HG03060 (cell line): ENCODE results near the gene PRKCA.

Source experiments
- ATAC-seq: cut with Tn5 transposase; IDR thresholded peaks from one replicate; pipeline ENCODE4 v1.9.1; 2021; ENCODE audit warnings: low read depth, moderate number of reproducible peaks; ENCODE audit not compliant: unreplicated experiment

Gene PRKCA

GRCh38 chr17:66661411-66662256 is 359.2 kb downstream of the PRKCA start:
- no peak for ATAC-seq

DNA sequence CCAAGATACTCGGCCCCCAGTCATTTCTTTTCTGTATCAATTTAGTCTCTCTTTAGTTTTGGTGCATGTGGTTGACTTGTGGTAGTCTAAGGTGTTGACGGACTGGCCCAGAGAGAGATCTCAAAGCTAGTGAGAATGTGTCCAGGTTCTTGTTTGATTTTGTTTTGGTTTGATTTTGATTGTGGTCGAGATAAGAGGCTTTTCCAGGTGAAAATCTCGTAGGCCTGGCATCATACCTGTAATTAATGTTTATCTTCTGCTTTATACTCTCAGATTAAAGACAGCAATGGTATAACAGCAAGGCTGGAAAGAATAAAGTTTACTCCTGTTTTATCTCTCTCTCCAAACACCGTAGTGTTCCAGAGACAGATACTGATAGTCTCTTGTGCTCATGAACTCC is 360.1 kb downstream of the PRKCA start:
- ATAC-seq, result no peak

GRCh38 chr17:66663041-66663606 is 360.7 kb downstream of the PRKCA start:
- no peak for ATAC-seq

- no peak for ATAC-seq
Observed at GRCh38 chr17:66664336-66664735, 361.9 kb downstream of the PRKCA start.

DNA sequence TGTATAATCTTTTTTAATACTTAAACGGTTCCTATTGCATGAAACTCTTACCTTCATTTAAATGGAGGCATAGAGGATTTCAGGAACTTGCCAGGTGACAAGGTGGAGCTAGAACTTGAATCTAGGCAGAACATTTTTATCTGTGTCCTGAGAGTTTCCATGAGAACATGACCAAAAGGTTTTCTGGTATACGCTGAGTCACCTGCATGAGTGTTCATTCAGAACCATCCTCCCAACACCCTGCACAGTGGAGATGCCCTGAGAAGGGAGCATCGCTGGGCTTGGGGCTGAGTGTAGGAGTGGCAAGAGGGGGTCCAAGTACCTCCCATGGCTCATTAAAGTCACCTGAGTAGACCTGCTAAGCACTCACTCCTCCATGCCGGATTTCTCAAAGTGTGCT is 362.8 kb downstream of the PRKCA start:
- no peak for ATAC-seq

DNA sequence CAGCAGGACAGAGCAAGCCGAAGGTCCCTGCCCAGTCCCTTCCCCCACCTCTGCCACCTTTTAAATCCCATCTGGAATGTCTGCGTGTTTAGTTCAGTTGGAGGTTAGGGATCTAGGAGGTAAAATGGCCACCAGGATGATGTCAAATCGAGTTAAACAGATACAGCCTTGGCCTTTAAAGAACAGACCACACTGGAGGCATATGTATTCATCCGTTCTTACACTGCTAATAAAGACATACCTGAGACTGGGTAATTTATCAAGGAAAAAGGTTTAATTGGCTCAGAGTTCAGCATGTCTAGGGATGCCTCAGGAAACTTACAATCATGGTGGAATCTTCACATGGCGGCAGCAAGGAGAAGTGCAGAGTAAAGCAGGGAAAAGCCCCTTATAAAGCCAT is 364.7 kb downstream of the PRKCA start:
- no peak for ATAC-seq

GRCh38 chr17:66667491-66668030 is 365.1 kb downstream of the PRKCA start:
- ATAC-seq, result no peak

DNA sequence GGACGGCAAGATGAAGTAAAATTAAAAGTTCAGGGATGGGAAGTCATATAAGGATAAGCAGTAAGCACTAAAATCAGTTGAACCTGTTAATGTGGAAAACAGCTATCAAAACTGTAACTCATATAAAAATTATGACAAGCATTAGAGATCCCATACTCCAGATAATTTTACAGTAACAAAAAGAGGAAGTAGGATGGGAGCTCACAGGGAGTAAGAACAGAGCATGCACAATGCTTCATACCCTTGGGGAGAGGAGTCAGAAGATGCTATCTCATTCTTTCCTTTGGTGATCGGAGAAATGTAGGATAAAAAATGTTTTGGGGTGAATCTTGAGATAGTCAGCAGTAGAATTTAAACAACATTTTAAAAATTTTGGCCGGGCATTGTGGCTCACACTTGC is 367.8 kb downstream of the PRKCA start:
- no peak for ATAC-seq

- no peak for ATAC-seq
Observed at GRCh38 chr17:66671156-66671555, 368.7 kb downstream of the PRKCA start.

GRCh38 chr17:66673668-66674276 is 371.4 kb downstream of the PRKCA start:
- ATAC-seq, result no peak

DNA sequence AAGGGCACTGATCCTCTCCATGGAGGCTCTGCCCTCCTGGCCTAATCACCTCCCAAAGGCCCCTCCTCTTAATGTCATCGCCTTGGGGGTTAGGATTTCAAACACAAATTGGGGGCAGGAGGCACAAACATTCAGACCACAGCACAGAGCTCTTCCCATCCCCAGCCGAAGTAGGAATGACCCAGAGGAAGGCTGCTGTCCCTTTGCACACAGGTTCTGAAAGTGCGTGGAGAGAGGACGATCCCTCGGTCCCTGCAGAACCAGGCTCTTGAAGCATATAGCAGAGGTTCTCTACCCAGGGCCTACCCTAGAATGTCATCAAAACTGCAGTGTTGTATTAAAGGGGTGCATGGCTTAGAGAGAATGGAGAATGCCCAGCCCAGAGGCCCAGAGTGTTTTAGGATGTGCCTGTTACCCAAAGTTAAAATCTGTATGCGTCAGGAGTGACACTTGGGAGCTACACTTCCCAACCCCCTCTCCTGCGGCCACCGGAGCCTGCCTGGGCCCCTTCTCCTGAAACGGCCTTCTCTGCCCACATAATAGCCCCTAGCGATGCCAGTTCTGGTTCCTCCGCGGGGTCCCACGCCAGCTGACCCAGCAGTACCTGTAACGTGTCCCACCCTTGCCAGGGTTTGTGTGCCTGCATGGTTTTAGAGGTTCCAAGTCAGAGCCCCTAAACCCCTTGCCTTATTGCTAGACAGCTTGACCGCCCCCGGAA is 373.0 kb downstream of the PRKCA start:
- no peak for ATAC-seq

DNA sequence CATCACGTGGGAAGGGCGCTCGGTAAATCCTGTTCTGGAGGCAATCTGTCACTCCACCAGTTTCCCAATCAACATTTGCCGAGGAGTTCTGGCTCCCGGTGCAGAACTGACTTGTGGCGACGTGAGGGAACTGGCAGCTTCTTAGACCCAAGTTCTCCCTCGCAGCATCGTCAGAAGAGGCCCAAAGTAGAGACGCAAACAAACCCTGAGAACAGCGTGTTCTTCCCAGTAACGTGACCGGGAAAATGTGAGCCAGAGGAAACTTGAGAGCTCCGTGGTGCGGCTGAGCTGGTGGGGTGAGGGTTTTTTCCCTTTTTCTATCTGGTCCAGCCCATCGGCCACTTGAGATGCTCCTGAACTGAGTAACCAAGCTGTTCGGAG is 373.6 kb downstream of the PRKCA start:
- ATAC-seq, result no peak

DNA sequence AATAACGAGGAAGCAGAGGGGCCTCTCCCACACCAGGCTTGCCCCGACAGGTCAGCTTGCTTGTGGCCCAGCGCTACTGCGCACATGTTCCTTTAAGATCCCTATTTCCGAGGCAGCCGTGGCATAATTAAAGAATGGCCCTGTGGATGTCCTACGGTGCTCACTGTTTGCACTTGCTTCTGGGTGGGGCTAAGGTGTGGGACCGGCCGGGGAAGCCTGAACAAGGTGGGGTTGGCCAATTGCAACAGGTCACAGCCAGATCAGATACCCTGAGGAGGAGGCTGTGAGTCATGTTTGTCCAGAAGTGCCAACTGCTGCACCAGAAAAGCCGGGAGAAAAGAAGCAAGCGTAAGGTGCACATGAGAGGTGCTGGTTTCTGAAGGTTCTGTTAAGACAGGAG is 374.0 kb downstream of the PRKCA start:
- ATAC-seq, result no peak

- ATAC-seq, result no peak
Observed at GRCh38 chr17:66677201-66677981, 375.0 kb downstream of the PRKCA start.

- ATAC-seq, result no peak
Observed at GRCh38 chr17:66678061-66678460, 375.6 kb downstream of the PRKCA start.

- no peak for ATAC-seq
Observed at GRCh38 chr17:66678827-66679226, 376.4 kb downstream of the PRKCA start.

DNA sequence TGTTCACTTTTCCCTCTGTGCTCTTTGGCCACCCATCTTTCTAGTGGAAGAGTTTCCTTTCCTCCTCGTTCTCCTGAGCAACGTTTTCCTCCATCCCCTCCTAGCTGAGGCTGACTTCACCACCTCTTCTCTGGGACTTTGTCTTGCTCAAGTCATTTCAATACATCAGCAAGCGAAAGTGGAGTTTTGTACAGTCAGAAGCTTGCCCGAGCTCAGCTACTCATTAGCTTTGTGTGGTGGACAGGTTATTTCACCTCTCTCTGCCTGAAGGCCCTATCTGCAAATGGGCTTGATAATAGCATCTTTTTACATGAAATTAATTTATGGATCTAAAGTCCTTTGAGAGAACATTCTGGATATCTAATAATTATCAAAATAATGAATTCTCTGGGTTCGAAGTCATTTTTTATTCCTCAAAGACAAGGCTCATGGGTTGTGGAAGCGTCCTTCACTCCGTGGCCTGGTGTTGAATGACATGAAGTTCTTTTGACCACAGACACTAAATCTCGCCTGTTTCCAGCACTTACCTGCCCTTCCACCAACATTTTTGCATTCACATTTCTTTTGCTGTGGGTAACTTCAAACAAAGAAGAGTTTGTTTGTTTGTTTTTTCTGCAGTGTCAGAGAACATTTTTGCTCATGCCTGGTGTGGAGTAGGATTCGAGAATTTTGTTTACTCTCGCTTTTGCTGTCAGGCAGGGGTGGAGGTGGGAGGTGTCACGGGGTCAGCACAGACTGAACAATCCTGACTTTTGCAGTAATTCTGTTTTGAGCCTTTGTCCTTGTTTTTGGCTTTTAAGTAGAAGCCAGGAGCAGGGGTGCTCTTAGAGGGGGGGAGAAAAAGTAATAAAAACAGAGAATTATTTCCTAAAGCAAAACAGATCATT is 377.5 kb downstream of the PRKCA start:
- ATAC-seq, result no peak

- ATAC-seq, result no peak
Observed at GRCh38 chr17:66682283-66682682, 379.9 kb downstream of the PRKCA start.

- ATAC-seq, result no peak
Observed at GRCh38 chr17:66684261-66684660, 381.8 kb downstream of the PRKCA start.
